K562 (cell line): ENCODE data around the gene TMEM271. TPM values are rescaled to one million over a fixed set of nuclear protein-coding genes. Genes with fewer than 3 reads are reported as not detected.

ENCODE experiments used
- ATAC-seq: fragments of 200-7000 bp; cut with Tn5 transposase; 3 replicates; pipeline ENCODE4 v1.9.1; 2020; ENCODE audit warnings: moderate library complexity
- BruUV-seq: library from RNA; stranded (reverse); fragments of 400-500 nt; replicated peaks from 2 replicates; lab custom pipeline; 2021; lab: Mats Ljungman, UMichigan
- CTCF ChIA-PET: fragments of 300-600 bp; formaldehyde crosslinking; extraction: SDS; loops from one replicate; lab custom pipeline; 2021; ENCODE audit warnings: low intra/inter-chr PET ratio; lab: Yijun Ruan, JAX
- POLR2A ChIA-PET: fragments of 300-600, 350-650 bp; sonication (Branson Sonifier 250); formaldehyde crosslinking; extraction: SDS; loops from one replicate; lab custom pipeline; 2021; ENCODE audit warnings: antibody characterized with exemption, inconsistent platforms; lab: Yijun Ruan, JAX
- DNase-seq, 4 experiments: peaks; one replicate each; pipeline versions ENCODE4 v3.0.0 to v3.0.0-alpha.2; 2011 to 2018; ENCODE audit warnings: low spot score in 3 of 4, mixed read lengths in 3 of 4; ENCODE audit errors: extremely low read depth in 1 of 4
- FAIRE-seq: peaks from 2 replicates; lab custom pipeline; 2011; peaks lifted over from hg19 to GRCh38; lab: Jason Lieb, UNC
- H2AFZ ChIP-seq: 2 replicates; pipeline ENCODE4 v1.6.0; 2011; ENCODE audit warnings: low read depth, low read length, control low read depth, inconsistent platforms
- H3K27ac ChIP-seq: fragments of 200-600 bp; 3 replicates; pipeline ENCODE4 v1.8.0; 2011; ENCODE audit warnings: low read depth, mild to moderate bottlenecking, control low read depth, inconsistent platforms, low read length, moderate library complexity, mixed read lengths; ENCODE audit errors: extremely low read depth
- H3K27me3 ChIP-seq, 2 experiments: fragments of 300-600 bp in 1 of 2; 2 replicates in 1 of 2; 3 replicates in 1 of 2; pipeline versions ENCODE4 v1.6.0 to v1.8.0; 2011; ENCODE audit warnings: inconsistent platforms in 2 of 2, low read length in 2 of 2, mild to moderate bottlenecking in 1 of 2, mixed read lengths in 1 of 2, moderate library complexity in 1 of 2; ENCODE audit not compliant: control insufficient read depth in 2 of 2, insufficient read depth in 2 of 2
- H3K36me3 ChIP-seq: fragments of 300-600 bp; 3 replicates; pipeline ENCODE4 v1.8.0; 2011; ENCODE audit warnings: mild to moderate bottlenecking, low read length, inconsistent platforms; ENCODE audit not compliant: control insufficient read depth, insufficient read depth
- H3K4me1 ChIP-seq, 2 experiments: fragments of 200-600 bp in 1 of 2; replicated peaks in 1 of 2; 2 replicates in 1 of 2; 3 replicates in 1 of 2; pipeline versions ENCODE4 v1.5.1 to v1.8.0; 2011; ENCODE audit warnings: inconsistent platforms in 2 of 2, low read length in 2 of 2, mild to moderate bottlenecking in 1 of 2, mixed read lengths in 1 of 2, moderate library complexity in 1 of 2; ENCODE audit not compliant: control insufficient read depth in 2 of 2, insufficient read depth in 2 of 2
- H3K4me2 ChIP-seq: 2 replicates; pipeline ENCODE4 v1.6.1; 2011; ENCODE audit warnings: low read length, control low read depth, inconsistent platforms, mixed read lengths; ENCODE audit not compliant: insufficient read depth
- H3K4me3 ChIP-seq: fragments of 200-600 bp; sonication (generic), shearing (Covaris generic); 2 replicates; pipeline ENCODE4 v1.5.1; 2016; ENCODE audit warnings: control low read depth, inconsistent platforms
- H3K79me2 ChIP-seq: fragments of 200-600 bp; 3 replicates; pipeline ENCODE4 v1.8.0; 2011; ENCODE audit warnings: low read length, inconsistent platforms; ENCODE audit not compliant: control insufficient read depth, insufficient read depth
- H3K9ac ChIP-seq, 2 experiments: 2 replicates each; pipeline versions ENCODE4 v1.6.0 to v1.6.1; 2011; ENCODE audit warnings: low read depth in 2 of 2, low read length in 2 of 2, control low read depth in 1 of 2, inconsistent platforms in 1 of 2, mild to moderate bottlenecking in 1 of 2, mixed read lengths in 1 of 2; ENCODE audit not compliant: insufficient read depth in 1 of 2
- H3K9me1 ChIP-seq: one replicate; pipeline ENCODE4 v1.6.0; 2011; ENCODE audit warnings: inconsistent platforms, mild to moderate bottlenecking, low read length, moderate library complexity; ENCODE audit not compliant: control insufficient read depth, insufficient read depth
- H3K9me3 ChIP-seq: replicated peaks from 2 replicates; pipeline ENCODE4 v1.5.1; 2011; ENCODE audit warnings: low read depth, low read length, inconsistent platforms; ENCODE audit not compliant: control insufficient read depth, insufficient read depth
- H4K20me1 ChIP-seq: replicated peaks from 2 replicates; pipeline ENCODE4 v1.6.1; 2011; ENCODE audit warnings: low read length, inconsistent platforms, mixed read lengths; ENCODE audit not compliant: control insufficient read depth, insufficient read depth
- ARHGAP35 ChIP-seq: fragments of 450-650 bp; IDR thresholded peaks from 2 replicates; pipeline ENCODE4 v1.6.1; 2018; ENCODE audit not compliant: partially characterized antibody
- CHCHD3 ChIP-seq: fragments of 250-450 bp; sonication (Bioruptor Pico); IDR thresholded peaks from 2 replicates; pipeline ENCODE4 v2.1.2; 2022; ENCODE audit warnings: mild to moderate bottlenecking
- CREB1 ChIP-seq, 2 experiments: sonication (generic) in 1 of 2; formaldehyde crosslinking in 1 of 2; IDR thresholded peaks; 2 replicates each; pipeline versions ENCODE4 v1.6.1 to v1.8.0; 2012 to 2022; ENCODE audit warnings: inconsistent platforms in 1 of 2, mild to moderate bottlenecking in 1 of 2, missing genetic modification reagents in 1 of 2, moderate library complexity in 1 of 2
- EHMT2 ChIP-seq: fragments of 450-650 bp; IDR thresholded peaks from 2 replicates; pipeline ENCODE4 v1.6.1; 2018; ENCODE audit warnings: antibody characterized with exemption
- FUS ChIP-seq: fragments of 200-400 bp; formaldehyde crosslinking; optimal IDR thresholded peaks from 2 replicates; pipeline ENCODE3; 2017; ENCODE audit warnings: low read depth, low read length
- KAT8 ChIP-seq: fragments of 450-650 bp; IDR thresholded peaks from 2 replicates; pipeline ENCODE4 v1.6.1; 2016; ENCODE audit warnings: low read depth, mild to moderate bottlenecking
- PHB ChIP-seq: fragments of 250-450 bp; sonication (Bioruptor Pico); IDR thresholded peaks from 2 replicates; pipeline ENCODE4 v1.5.0; 2021
- SAFB2 ChIP-seq: fragments of 200-400 bp; formaldehyde crosslinking; IDR thresholded peaks from 2 replicates; pipeline ENCODE4 v1.6.1; 2018; ENCODE audit warnings: borderline replicate concordance, low read length, low read depth, moderate library complexity; ENCODE audit not compliant: severe bottlenecking
- SREBF1 ChIP-seq: fragments of 150-350 bp; IDR thresholded peaks from 2 replicates; pipeline ENCODE4 v1.6.1; 2014; ENCODE audit warnings: antibody characterized with exemption, low read depth, low read length, borderline replicate concordance
- TCF3 ChIP-seq: sonication (generic); formaldehyde crosslinking; IDR thresholded peaks from 2 replicates; pipeline ENCODE4 v1.4.0; 2020; ENCODE audit warnings: mild to moderate bottlenecking, missing genetic modification reagents
- YBX1 ChIP-seq: fragments of 450-650 bp; IDR thresholded peaks from 2 replicates; pipeline ENCODE4 v1.7.1; 2016; ENCODE audit warnings: mild to moderate bottlenecking
- ZBTB17 ChIP-seq: fragments of 450-650 bp; formaldehyde crosslinking; IDR thresholded peaks from 2 replicates; pipeline ENCODE4 v1.4.0; 2020; ENCODE audit warnings: mild to moderate bottlenecking
- ZNF3 ChIP-seq: fragments of 250-450 bp; sonication (Bioruptor Pico); IDR thresholded peaks from 2 replicates; pipeline ENCODE4 v1.5.0; 2021; ENCODE audit warnings: mild to moderate bottlenecking, moderate library complexity
- ZNF316 ChIP-seq: fragments of 450-650 bp; IDR thresholded peaks from 2 replicates; pipeline ENCODE4 v1.6.1; 2016
- WGBS: fragments of 100-300 bp; shearing (Covaris generic); methylation state at CpG from one replicate; pipeline ENCODE4 v1.1.6; 2016; ENCODE audit warnings: low coverage, mixed read lengths; ENCODE audit not compliant: insufficient coverage; ENCODE audit errors: missing lambda C conversion rate; 5-methylcytosine and 5-hydroxymethylcytosine counted together
- in situ Hi-C: fragments of 300-500 bp; cut with MboI; formaldehyde crosslinking; loops from 4 replicates; pipeline ENCODE4 v1.15.0; 2018; ENCODE audit warnings: inconsistent platforms, mixed read lengths
- intact Hi-C: fragments of 100-400 bp; cut with micrococcal nuclease; formaldehyde crosslinking; loops from 2 replicates; pipeline ENCODE4 v1.14.2; 2022
- polyA plus RNA-seq, 8 experiments: library from polyadenylated mRNA; depleted of rRNA in 4 of 8; stranded (reverse) in 5 of 8; unstranded in 3 of 8; fragments of >200 nt; fragmentation: Nextera tagmentation in 2 of 8; fragmentation: Illumina TruSeq in 1 of 8; extraction: Ambion mirVana in 2 of 8; extraction: Trizol in 1 of 8; gene quantifications; 2 replicates each; pipeline versions ENCODE4 v1.2.1 to v1.2.3, GENCODE V29; 2011 to 2014; ENCODE audit warnings: inconsistent platforms in 1 of 8, missing spikeins in 1 of 8
- total RNA-seq, 7 experiments: library from RNA; depleted of rRNA in 6 of 7; stranded (reverse); fragments of >200 nt in 6 of 7; fragmentation: Illumina TruSeq in 2 of 7; extraction: Trizol in 2 of 7; gene quantifications; 2 replicates each; pipeline versions ENCODE4 v1.2.1 to v1.2.3, GENCODE V29; 2011 to 2021; ENCODE audit warnings: low replicate concordance in 1 of 7
- TF ChIP-seq, protein P1 (sequence below), 2 experiments: fragments of 450-650 bp in 1 of 2; sonication (generic) in 1 of 2; formaldehyde crosslinking; conservative IDR thresholded peaks; 2 replicates each; pipeline versions ENCODE4 v1.4.0 to v1.8.1; 2020 to 2022; ENCODE audit warnings: mild to moderate bottlenecking in 1 of 2, missing genetic modification reagents in 1 of 2
- TF ChIP-seq, protein P2 (sequence below): sonication (generic); formaldehyde crosslinking; IDR thresholded peaks from 2 replicates; pipeline ENCODE4 v1.8.1; 2022; ENCODE audit warnings: missing genetic modification reagents

Gene TMEM271
- total and polyA plus RNA-seq, 9 of the 15 experiments (the other 6 are each of a cell fraction or from before 2014, with no cell fraction given) = not detected

DNA sequence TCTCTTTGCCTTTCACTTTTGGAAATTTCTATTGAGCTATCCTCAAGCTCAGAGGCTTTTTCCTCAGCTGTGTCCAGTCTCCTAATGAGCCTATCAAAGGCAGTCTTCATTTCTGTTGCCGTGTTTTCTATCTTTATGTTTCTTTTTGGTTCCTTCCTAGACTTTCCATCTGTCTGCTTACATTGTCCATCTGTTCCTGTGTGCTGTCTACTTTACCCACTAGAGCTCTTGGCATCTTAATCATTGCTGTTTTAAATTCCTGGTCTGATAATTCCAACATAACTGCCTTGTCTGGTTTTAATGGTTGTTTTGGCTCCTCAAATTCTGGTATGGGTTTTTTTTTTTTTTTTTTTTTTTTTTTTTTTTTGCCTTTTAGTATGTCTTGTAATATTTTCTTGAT lies 40.0 kb upstream of the TMEM271 start (continued):
- no peak for TF ChIP-seq EHMT2
- no peak for TF ChIP-seq ZNF3 (CRISPR knock-in tag)

DNA sequence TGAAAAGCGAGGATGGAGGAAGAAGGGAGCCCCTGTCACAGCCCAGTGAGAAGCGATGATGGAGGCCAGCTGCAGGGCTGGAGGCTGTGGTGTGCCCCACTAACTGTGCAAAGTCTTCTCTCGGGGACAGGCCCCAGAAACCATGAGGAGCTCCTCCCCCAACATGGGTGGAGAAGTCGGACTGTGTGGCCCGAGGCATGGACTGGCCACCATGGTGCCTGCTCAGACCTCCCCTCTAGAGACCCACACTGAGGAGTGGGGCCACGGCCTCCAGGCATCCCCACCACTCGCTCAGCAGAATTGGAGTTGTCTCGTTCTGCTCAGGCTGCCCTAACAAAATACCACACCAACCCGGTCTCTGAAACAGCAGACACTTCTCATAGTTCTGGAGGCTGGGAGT lies 37.0 kb upstream of the TMEM271 start:
- ChIA-PET CTCF (no interaction called here), POLR2A (no interaction called here)
- H3K4me2 ChIP-seq = no peak overlapping the region
- 0% methylated on average over 6 of the region's 9 CpGs for WGBS
- H3K79me2 ChIP-seq = no peaks in the 10 kb centered on the region
- H4K20me1 ChIP-seq = no peaks in the 10 kb centered on the region
- in situ Hi-C loops = no loop called here
- H3K9me3 ChIP-seq = no peaks in the 10 kb centered on the region; the same call in 1 of the 2 replicates
- no peak overlapping the region for H3K27ac ChIP-seq
- DNase-seq (no peak), FAIRE-seq (no peak), ATAC-seq (no peak)
- TF ChIP-seq PHB (no peak), FUS (no peak), SREBF1 (no peak), YBX1 (no peak), CHCHD3 (no peak), ZBTB17 (CRISPR knock-in tag) (no peak), CREB1 (IDR thresholded peaks at IDR 0.05) (no peak), CREB1 (CRISPR knock-in tag; IDR thresholded peaks at IDR 0.05) (no peak), KAT8 (no peak), TCF3 (CRISPR knock-in tag) (no peak), ZNF316 (no peak), SAFB2 (no peak), ARHGAP35 (no peak)
- TF ChIP-seq, protein P1, sequence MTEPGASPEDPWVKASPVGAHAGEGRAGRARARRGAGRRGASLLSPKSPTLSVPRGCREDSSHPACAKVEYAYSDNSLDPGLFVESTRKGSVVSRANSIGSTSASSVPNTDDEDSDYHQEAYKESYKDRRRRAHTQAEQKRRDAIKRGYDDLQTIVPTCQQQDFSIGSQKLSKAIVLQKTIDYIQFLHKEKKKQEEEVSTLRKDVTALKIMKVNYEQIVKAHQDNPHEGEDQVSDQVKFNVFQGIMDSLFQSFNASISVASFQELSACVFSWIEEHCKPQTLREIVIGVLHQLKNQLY (CRISPR knock-in tag; conservative IDR thresholded peaks at IDR 0.05) = no peak
- TF ChIP-seq, protein P2, sequence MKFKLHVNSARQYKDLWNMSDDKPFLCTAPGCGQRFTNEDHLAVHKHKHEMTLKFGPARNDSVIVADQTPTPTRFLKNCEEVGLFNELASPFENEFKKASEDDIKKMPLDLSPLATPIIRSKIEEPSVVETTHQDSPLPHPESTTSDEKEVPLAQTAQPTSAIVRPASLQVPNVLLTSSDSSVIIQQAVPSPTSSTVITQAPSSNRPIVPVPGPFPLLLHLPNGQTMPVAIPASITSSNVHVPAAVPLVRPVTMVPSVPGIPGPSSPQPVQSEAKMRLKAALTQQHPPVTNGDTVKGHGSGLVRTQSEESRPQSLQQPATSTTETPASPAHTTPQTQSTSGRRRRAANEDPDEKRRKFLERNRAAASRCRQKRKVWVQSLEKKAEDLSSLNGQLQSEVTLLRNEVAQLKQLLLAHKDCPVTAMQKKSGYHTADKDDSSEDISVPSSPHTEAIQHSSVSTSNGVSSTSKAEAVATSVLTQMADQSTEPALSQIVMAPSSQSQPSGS (CRISPR knock-in tag) = no peak
- BruUV-seq = no TSS peak
- H3K36me3 ChIP-seq = no peaks in the 10 kb centered on the region
- no peak overlapping the region for H3K9ac ChIP-seq
- peaks cover 0 to 3% of the 10 kb centered on the region in 2 experiments; a peak in 1 of 5 replicates for H3K4me1 ChIP-seq
- no peaks in the 10 kb centered on the region for H3K9me1 ChIP-seq
- no peak overlapping the region for H2AFZ ChIP-seq
- no peak overlapping the region for H3K4me3 ChIP-seq
- intact Hi-C loops = no loop called here
- peaks cover 4 to 51% of the 10 kb centered on the region in 2 experiments; a peak in 3 of 5 replicates for H3K27me3 ChIP-seq
